ENCODE measurements around the gene CYP51A1.

GRCh38 chr7:92115821-92116220 is 18.5 kb downstream of the CYP51A1 start:
- no peak for TF ChIP-seq POLR2A (IDR thresholded peaks at IDR 0.05)
- TF ChIP-seq CTCF (IDR thresholded peaks at IDR 0.05) = no peak

All from esophagus squamous epithelium (tissue), 4 donors.